AG10803 (cell line): ENCODE measurements around the gene KRT77.

Source experiments
- DNase-seq: peaks from one replicate; pipeline ENCODE4 v3.0.0; 2010; ENCODE audit warnings: low read depth
- H3K4me3 ChIP-seq: 2 replicates; pipeline ENCODE4 v1.5.1; 2011; ENCODE audit warnings: mild to moderate bottlenecking, low read length, control low read depth
- CTCF ChIP-seq: conservative IDR thresholded peaks from 2 replicates; pipeline ENCODE4 v1.5.1; 2011; ENCODE audit warnings: mild to moderate bottlenecking, low read length, control low read depth, inconsistent platforms

Gene KRT77

GRCh38 chr12:52744493-52745156 lies 41.3 kb upstream of the KRT77 start:
- no peak for DNase-seq
- no peak overlapping the region for H3K4me3 ChIP-seq
- TF ChIP-seq CTCF, result no peak

- H3K4me3 ChIP-seq, result no peak overlapping the region
- DNase-seq, result no peak
- no peak for TF ChIP-seq CTCF
Measured at GRCh38 chr12:52742822-52743457, 39.6 kb upstream of the KRT77 start.

GRCh38 chr12:52742196-52742580 lies 38.9 kb upstream of the KRT77 start:
- TF ChIP-seq CTCF, result no peak
- DNase-seq, result no peak
- H3K4me3 ChIP-seq, result no peak overlapping the region

- TF ChIP-seq CTCF, result no peak
- DNase-seq, result peak; percentile 30
- H3K4me3 ChIP-seq, result no peak overlapping the region
Measured at GRCh38 chr12:52741375-52742195, 38.3 kb upstream of the KRT77 start.

- DNase-seq, result no peak
- no peak for TF ChIP-seq CTCF
- H3K4me3 ChIP-seq, result no peak overlapping the region
Measured at GRCh38 chr12:52740584-52740983, 37.3 kb upstream of the KRT77 start.

GRCh38 chr12:52739963-52740362 lies 36.6 kb upstream of the KRT77 start:
- H3K4me3 ChIP-seq, result no peak overlapping the region
- no peak for TF ChIP-seq CTCF
- no peak for DNase-seq
